ENCODE measurements around the gene IRX3.

- TF ChIP-seq REST (IDR thresholded peaks at IDR 0.05; ENCODE audit: unreplicated experiment) (no peak), CTCF (conservative IDR thresholded peaks at IDR 0.05; ENCODE audit: low read depth in 2 of 2) (no peak), CREB1 (CRISPR knock-in tag; IDR thresholded peaks at IDR 0.05; ENCODE audit: low read depth) (no peak), POLR2AphosphoS5 (IDR thresholded peaks at IDR 0.05; ENCODE audit: low read depth) (no peak), EZH2phosphoT487 (IDR thresholded peaks at IDR 0.05; ENCODE audit: unreplicated experiment) (peak; percentile 66), ZNF462 (CRISPR knock-in tag; IDR thresholded peaks at IDR 0.05) (no peak), EZH2 (IDR thresholded peaks at IDR 0.05; ENCODE audit: low read depth, unreplicated experiment) (peak; percentile 95), JUNB (IDR thresholded peaks at IDR 0.05; ENCODE audit: unreplicated experiment) (no peak)
Measured at GRCh38 chr16:54282928-54283724, 3.5 kb downstream of the IRX3 start.

Measured in GM23338 (cell line).